Stimulated activated CD8-positive, alpha-beta memory T cell treated with anti-CD3 and anti-CD28 coated beads, Interleukin-7, amount 100 ng/mL, for 24 hours (primary cell): Measurements from ENCODE around the gene CEP68.
A peak's percentile ranks its signal among the peaks of the same experiment; 100 is the strongest.
"Not testable (repeated sequence)": the region's sequence is repeated elsewhere in the genome, so short reads cannot be mapped to it uniquely, and the experiment has no call there.

Source experiments
- DNase-seq: peaks from one replicate; pipeline ENCODE4 v3.0.0-alpha.2; 2020; ENCODE audit warnings: low read depth

The CEP68 gene, protein sequence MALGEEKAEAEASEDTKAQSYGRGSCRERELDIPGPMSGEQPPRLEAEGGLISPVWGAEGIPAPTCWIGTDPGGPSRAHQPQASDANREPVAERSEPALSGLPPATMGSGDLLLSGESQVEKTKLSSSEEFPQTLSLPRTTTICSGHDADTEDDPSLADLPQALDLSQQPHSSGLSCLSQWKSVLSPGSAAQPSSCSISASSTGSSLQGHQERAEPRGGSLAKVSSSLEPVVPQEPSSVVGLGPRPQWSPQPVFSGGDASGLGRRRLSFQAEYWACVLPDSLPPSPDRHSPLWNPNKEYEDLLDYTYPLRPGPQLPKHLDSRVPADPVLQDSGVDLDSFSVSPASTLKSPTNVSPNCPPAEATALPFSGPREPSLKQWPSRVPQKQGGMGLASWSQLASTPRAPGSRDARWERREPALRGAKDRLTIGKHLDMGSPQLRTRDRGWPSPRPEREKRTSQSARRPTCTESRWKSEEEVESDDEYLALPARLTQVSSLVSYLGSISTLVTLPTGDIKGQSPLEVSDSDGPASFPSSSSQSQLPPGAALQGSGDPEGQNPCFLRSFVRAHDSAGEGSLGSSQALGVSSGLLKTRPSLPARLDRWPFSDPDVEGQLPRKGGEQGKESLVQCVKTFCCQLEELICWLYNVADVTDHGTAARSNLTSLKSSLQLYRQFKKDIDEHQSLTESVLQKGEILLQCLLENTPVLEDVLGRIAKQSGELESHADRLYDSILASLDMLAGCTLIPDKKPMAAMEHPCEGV

DNA sequence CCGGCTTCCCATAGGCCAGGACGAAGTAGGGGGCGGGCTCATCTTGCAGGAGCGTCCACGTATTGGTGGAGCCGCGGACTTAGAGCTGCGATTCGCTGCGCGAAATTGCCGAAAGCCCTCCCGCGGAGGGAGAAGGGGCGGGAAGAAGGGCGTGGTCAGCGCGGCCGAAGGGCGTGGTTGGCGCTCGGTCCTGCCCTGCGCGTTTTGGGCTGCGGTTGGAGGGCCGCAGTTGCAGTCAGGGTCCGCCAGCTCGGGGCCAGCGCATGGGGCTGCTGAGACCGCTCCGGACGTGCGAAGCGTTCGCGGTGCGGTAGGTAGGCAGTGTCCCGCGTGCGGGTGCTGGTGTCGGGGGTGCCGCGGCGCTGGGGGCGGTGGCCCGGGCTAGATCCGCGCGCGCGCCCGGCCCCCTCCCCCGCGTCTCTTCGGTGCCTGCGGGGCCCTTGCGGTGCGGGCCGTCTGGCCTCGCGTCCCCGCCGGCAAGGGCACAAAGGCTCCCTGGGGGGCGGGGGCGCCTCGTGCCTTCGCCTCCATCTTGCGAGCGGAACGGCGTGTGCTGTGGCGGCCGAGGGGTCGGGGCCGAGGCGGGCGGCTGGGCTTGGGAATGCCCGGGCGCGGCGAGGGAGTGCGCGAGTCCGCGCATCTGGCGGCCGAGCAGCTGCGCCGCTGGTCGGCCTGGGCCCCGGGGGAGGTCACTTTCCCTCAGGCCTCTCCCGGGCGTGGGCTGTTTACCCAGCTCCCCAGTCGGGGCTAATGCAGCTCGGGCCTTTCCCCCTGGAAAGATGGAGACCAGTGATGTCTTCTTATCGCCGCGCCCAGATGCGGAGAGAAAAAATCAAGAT lies at the start of gene CEP68:
CEP68 (plus strand) TSS at position 202 of the 839 bp plus-strand sequence. CDS start 13,029 bp downstream, outside the sequence.
- peak; percentile 89 for DNase-seq

DNA sequence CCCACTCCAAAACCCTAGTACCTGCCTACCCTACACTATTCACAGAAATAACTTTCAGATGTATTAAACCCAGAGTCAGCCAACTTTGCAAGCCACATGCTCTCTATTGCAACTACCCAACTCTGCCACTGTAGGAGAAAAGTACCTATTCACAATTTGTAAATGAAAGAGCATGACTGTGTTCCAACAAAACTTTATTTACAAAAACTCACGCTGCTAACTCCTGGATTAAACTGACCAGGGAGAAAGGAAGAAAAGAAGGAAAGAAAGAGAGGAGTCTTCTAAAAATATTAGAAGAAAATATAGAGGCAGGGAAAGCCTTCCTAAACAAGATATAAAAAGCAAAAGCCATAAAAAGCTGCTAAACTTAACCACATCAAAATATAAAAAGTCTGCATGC lies 42.4 kb upstream of the CEP68 start:
- DNase-seq = no peak

DNA sequence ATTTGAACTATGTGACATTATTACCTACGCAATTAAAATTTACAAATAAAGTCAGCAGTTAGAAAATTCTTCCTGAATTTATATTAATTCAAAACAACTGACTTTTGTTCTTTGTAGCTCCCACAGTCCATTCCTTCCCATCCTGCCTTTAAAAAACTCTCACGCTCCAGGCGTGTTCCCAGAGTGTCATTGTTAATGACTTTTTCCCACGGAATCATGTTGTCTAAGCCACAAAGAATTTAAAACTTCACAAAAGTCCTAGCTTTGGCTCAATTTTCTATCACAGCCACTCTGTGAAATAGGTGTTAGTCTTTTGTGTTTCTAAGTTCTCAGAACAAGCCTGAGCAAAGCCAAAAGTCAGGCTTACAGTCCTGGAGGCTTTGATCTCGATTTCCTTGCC lies 40.5 kb upstream of the CEP68 start:
- no peak for DNase-seq

DNA sequence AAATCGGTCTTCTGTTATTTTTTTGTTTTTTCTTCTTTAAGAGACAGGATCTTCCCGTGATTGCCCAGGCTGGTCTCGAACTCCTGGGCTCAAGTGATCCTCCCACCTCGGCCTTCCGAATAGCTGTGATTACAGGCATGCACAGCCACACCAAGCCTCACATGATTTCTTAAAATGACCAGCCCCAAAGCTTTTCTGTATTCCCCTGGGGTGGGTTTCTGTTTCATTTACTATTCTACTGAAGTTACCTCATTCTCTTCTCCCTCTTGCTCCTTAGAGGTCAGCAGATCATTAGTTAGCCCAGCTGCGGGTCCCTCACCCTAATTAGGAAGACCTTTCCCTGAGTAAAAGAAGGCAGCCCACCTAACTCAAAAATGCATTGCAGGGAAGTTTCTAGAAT lies 39.4 kb upstream of the CEP68 start:
- no peak for DNase-seq

DNA sequence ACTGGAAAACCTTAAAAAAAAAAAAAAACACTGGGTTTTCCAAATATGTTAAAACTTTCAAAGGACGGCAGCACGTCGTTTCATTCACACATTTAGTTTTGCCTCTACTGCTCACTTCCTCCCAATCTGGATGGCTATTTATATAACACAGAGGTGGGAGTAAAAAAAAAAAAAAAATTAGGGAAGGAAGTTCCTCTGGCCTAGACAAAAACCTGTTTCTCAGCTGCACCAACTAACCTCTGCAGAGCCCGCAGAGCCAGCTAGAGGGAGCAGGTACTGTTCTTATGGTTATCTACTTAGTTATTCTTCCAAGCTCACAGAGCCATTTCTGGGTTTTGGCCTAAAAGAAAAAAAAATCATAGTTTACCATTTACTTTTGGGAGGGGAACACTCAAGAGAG lies 38.9 kb upstream of the CEP68 start:
- no peak for DNase-seq

DNA sequence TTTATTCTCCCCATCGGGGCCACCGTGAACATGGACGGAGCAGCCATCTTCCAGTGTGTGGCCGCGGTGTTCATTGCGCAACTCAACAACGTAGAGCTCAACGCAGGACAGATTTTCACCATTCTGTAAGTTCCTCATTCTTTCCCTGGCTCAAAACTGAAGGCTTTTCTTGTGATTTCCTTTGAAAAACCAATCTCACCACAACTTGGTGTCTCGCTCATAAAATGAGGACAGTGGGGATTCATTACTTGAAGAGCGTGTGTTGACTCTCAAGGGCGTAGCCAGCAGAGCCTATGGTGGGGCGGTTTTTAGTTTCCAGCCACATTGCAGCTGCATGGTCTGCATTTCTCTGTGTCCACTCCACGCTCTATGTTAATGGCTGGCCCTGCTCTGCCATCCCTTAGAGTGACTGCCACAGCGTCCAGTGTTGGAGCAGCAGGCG lies 38.1 kb upstream of the CEP68 start:
- no peak for DNase-seq

DNA sequence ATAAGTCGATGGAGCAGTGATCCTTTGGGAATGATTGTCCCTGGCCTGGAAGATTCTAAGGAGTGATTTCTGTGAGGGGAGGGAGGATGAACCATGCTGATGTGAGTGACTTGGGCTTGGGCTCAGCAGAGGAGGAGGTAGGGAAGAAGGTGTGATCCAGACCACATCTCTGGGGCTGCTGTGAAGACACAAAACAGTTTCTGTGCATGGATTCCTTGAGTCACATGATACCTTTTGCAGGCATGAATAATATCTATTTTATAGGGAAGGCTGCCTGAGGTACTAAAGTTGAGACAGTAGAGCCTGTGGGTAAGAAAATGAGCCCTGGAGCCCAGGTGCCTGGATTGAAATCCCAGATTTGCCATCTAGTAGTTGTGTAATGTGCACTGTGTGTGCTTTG lies 37.2 kb upstream of the CEP68 start:
- no peak for DNase-seq

DNA sequence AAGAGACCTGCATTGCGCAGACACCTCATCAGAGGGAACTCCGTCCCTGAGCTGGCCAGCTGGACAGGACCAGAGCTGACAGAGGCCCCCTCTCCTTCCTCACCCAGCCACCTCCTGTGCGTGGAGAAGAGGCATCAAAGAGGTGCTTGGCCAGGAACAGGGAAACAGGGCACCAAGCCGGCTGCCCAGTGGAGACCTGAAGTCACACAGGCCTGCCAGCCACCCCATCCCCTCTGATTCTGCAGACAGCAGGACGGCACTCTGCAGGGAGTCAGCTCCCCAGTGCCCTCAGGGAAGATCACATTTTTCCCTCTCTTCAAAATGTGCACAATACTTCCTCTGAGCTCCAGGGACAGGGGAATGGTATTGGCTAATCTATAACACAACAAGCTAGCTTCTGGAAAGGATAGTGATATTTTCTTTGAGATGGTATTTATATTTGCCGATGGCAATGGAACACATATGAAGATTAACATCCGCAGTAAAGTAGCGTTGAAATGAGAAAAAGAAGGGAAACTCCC lies 36.5 kb upstream of the CEP68 start:
- no peak for DNase-seq

DNA sequence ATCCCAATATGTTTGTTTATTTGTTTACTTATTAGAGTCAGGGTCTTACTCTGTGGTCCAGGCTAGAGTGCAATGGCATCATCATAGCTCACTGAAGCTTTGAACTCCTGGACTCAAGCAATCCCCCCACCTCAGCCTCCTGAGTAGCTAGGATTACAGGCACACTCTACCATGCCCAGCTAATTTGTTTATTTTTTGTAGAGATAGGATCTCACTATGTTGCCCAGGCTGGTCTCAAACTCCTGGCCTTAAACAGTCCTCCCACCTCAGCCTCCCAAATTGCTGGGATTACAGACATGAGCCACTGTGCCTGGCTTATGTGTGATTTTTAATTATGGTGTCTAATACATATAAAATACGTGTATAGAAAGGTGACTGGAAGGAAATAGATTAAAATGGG lies 36.0 kb upstream of the CEP68 start:
- DNase-seq = not testable (repeated sequence)

DNA sequence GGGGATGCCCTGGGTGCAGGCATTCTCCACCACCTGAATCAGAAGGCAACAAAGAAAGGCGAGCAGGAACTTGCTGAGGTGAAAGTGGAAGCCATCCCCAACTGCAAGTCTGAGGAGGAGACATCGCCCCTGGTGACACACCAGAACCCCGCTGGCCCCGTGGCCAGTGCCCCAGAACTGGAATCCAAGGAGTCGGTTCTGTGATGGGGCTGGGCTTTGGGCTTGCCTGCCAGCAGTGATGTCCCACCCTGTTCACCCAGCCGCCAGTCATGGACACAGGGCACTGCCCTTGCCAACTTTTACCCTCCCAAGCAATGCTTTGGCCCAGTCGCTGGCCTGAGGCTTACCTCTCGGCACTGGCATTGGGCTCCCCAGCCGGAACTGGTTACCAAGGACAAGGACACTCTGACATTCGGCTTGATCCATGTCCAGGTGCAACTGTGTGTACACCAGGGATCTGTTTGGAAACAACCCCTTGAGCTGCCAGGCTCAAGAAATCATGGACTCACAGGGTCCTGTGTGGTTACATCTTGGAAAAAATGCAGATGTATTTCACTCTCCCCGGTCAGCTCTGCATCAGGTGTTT lies 35.2 kb upstream of the CEP68 start:
- DNase-seq = no peak

DNA sequence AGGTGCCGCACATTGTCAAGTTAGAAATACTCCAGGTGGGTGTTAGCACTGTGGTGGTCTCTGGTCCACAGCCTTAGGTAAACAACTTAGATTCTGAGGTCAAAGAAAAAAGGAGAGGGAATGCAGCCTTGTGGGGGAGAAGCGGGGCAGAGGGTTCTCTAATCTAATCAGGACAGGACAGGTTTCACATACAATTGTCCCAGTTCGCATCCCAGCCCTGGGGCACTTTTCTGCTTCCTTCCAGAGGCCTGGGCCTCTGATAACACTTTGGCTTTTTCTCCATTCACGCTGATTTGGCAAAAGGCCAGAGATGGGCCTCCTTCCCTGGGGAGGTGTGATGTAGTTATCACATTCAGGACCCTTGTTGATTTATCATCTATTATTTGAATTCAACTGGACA lies 34.5 kb upstream of the CEP68 start:
- no peak for DNase-seq

DNA sequence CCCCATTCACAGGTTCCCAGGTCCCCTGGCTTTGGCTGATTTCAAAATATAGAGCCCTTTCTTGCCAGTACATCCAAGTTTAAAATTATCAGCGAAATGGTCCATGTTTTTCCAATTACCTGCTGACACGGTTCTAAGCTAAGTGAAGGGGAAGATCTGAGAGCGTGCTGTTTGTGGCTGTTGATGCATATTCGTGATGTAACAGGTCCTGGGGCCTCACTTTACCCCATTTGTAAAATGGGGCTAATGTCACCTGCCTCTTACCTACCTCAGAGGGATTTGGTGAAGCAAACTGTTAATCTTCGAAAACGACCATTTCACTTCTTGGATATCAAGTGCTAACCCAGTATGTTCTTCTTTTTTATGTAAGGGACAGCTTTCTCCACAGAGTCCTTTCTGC lies 34.0 kb upstream of the CEP68 start:
- DNase-seq = no peak

DNA sequence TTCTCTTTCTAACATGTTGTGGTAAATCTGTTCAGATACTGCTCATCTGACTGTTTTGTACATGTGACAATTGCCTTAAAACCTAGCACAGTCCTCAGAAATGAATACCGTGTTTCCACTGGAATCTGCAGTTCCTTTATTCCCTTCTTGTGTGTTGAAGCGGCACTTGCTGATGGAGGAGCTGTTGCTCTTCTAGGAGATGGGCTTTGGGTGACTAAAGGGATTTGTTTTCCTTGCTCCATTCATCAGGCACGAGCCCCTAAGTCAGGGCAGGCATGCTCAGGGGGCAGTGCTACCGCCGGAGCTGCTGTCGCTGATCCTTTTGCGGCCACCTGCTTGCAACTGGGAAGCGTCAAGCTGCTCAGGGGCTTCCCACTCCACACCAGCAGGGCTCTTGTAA lies 32.5 kb upstream of the CEP68 start:
- no peak for DNase-seq

DNA sequence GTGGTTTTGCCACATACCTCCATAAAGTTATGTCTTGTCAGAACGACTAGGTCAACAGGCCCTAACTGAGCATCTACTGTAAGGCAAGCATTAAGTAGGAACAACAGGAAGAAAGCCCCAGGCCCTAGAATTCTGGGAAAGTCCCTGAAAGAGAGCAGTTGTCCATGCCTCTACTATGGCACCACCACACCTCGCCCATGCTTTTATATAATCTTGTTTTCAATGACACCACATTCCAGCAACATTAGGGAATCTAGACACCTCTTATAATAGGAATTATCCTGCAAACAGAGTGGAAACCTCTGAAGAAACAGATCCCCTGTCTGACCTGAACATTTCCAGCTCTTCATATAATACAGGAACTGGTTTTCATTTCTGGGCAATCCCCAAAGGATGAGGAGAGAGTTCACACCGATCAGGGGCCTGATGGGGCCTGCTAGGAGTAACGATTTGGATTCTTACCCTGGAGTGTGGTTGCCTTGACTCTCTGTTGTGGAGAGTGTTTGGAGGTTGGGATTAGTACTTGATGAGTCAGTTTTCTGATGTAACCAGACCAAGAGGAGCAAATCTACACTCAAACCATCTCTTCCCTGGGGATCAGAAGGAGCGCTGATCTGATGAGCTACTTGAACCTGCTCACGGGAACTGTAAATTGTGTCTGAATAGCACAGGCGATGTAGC lies 31.9 kb upstream of the CEP68 start:
- DNase-seq = no peak

DNA sequence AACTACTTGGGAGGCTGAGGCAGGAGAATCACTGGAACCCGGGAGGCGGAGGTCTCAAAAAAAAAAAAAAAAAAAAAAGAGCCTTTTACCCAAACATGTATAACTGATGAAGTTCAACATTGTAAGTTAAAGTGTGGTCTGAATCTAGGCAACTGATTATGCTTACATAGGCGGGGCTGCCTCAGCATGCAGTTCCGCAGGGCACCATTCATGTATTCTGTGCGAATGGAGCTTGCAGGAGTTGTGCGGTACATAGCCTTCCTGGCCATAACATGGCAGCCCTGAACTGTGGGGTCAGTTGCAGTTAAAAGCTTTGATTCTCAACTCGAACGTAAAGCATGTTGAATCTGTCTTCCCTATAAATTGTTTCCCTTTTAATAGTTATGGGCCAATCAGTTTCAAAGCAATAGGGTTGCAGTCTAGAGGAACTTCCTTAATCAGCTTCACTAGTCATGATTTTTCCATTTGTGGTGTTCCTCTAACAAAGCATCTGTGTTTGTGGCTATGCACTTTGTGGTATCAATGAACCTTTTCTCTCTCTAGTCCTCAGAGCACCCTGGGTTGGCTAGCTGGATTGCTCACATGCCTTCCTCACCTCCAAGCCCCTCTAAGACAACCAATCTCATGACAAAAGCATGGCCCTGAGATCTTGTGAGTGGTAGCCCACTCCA lies 30.6 kb upstream of the CEP68 start:
- DNase-seq = no peak

DNA sequence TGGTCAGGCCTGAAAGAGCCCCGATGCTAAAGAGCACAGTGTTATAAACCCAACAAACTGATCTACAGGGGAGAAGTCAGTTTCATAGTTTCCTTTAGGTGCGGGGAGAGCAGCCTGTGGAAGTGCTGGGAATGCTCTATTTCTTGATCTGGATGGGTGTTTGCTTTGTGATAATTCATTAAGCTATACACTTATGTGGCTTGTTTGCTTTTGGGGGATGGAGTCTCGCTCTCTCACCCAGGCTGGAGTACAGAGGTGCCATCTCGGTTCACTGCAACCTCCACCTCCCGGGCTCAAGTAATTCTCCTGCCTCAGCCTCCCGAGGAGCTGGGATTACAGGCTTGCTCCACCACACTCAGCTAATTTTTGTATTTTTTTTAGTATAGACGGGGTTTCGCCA lies 30.1 kb upstream of the CEP68 start:
- DNase-seq = no peak

DNA sequence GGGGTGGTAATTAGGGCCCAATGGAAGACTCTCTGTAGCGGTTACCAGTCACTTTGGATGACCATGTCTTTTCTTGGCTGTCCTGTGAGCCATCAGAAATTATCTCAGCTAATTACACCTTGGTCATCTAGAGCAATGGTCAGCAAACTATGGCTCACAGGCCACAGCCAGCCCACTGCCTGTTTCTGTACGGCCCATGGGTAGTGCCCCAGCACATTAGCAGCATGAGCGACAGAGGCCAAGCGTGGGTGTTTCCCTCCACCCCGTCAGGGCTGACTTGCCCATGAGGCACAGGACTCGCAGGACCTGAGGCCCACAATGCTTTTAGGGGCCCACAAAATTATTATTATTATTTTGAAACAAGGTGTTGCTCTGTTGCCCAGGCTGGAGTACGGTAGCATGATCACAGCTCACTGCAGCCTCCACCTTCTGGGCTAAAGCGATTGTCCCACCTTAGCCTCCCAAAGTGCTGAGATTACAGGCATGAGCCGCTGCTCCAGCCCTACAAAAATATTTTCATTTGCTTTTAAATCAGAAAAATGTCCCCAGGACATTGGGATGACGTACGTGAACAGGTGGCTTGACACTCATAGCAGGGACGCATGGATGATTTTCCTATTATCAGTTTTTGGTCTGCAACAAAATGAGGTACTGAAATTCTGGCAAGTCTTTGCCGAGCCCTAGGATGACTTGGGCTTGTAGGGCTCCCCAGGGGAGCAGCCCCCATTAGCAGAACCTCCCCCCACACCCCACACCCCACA lies 29.3 kb upstream of the CEP68 start:
- no peak for DNase-seq

DNA sequence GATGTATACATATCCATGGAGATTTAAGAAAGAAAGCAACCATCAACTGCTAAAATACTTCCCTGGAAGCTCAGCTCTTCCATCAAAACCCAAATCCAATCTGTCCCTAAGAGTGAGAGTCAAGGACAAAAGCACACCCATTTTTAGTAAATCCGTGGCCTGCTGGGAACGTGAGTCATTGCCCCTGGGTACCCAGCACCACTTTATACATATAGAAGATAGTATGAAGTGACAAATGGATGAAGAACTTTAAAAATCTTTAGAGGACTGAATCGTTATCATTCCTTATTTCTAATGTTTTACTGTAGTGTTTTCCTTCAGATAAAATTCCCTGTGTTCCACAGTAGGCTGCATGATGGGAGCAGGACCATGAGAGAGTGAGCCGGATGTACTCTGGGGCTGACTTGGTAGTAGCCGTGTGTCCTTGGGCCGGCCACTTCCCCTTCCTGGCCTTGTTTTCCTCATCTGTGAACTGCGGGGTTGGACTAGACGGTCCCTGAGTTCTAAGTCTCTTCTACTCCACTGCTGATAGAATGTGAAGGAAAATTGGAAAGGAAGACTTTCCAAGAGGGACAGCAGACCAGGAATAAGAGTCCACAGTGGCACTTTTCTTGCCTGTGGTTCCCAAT lies 28.5 kb upstream of the CEP68 start:
- DNase-seq = no peak
